ENCODE results near the gene LGALS3BP. TPM values are rescaled to one million over a fixed set of nuclear protein-coding genes. Genes with fewer than 3 reads are reported as not detected.

Gene LGALS3BP
- total RNA-seq, 1 donor from 2014 or later = 365 TPM

DNA sequence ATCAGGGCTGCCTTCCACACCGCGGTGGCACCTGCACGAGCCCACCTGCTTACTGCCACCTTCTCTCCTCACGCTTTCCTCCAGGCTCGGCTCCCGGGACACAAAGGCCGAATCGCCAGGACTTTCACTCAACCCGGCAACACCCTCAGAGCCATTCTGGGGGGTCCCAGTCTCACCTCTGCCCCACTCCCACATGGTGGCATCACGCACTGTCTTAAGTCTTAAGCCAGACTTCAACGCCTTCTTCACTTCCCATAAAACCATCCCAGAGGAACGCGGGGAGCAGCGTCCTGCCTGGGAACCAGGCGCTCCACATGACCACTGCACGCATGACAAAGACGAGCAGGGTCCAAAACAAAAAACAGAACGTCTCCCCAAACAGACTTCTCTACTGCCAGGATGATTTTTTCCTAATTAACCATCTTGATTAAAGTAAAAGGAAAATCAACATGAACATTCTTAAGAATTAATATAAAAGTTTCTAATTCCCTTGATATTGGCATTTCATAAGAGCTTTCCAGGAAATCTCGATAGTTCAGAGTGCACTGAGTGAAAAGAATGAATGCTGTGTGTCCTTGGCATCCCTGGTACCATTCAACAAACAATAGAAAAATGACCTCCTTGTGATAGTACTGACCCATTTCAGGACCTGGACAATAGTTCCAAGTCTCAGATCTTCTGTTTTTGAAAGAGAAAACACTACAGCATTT is 27.2 kb upstream of the LGALS3BP start:
- Histone ChIP-seq H3K9me3 (no peaks in the 10 kb centered on the region), H3K27ac (no peak overlapping the region), H3K27me3 (no peaks in the 10 kb centered on the region), H3K4me3 (no peak overlapping the region), H3K4me1 (peaks cover 0 to 25% of the 10 kb centered on the region in 2 donors), H3K36me3 (peaks cover 0 to 5% of the 10 kb centered on the region in 2 donors)
- intact Hi-C loops (cut with DNase I) = no loop called here
- TF ChIP-seq, protein P1, sequence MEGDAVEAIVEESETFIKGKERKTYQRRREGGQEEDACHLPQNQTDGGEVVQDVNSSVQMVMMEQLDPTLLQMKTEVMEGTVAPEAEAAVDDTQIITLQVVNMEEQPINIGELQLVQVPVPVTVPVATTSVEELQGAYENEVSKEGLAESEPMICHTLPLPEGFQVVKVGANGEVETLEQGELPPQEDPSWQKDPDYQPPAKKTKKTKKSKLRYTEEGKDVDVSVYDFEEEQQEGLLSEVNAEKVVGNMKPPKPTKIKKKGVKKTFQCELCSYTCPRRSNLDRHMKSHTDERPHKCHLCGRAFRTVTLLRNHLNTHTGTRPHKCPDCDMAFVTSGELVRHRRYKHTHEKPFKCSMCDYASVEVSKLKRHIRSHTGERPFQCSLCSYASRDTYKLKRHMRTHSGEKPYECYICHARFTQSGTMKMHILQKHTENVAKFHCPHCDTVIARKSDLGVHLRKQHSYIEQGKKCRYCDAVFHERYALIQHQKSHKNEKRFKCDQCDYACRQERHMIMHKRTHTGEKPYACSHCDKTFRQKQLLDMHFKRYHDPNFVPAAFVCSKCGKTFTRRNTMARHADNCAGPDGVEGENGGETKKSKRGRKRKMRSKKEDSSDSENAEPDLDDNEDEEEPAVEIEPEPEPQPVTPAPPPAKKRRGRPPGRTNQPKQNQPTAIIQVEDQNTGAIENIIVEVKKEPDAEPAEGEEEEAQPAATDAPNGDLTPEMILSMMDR (IDR thresholded peaks at IDR 0.05) = no peak
- peak in 1 of 2 donors; percentile 60 for DNase-seq (ENCODE audit: low spot score in 2 of 2)

DNA sequence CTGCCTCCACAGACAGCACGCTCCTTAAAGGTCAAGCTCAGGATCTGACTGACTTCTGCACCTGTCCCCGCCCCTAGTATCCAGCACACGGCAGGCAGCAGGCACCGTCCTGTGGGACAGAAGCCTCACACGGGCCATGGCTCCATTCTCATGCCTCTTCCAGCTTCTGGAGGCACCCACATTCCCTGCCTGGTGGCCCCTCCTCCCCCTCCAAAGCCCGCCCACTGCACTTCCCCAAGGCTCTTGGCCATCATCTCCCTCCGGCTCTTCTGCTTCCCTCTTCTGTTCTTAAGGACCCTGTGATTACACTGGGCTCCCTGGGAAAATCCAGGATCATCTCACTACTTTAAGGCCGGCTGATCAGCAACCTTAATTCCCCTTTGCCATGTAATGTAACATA is 26.3 kb upstream of the LGALS3BP start:
- H3K27ac ChIP-seq = no peak overlapping the region
- peak in 1 of 2 donors; percentile 61 for DNase-seq (ENCODE audit: low spot score in 2 of 2)
- TF ChIP-seq, protein P1 (IDR thresholded peaks at IDR 0.05) = no peak

DNA sequence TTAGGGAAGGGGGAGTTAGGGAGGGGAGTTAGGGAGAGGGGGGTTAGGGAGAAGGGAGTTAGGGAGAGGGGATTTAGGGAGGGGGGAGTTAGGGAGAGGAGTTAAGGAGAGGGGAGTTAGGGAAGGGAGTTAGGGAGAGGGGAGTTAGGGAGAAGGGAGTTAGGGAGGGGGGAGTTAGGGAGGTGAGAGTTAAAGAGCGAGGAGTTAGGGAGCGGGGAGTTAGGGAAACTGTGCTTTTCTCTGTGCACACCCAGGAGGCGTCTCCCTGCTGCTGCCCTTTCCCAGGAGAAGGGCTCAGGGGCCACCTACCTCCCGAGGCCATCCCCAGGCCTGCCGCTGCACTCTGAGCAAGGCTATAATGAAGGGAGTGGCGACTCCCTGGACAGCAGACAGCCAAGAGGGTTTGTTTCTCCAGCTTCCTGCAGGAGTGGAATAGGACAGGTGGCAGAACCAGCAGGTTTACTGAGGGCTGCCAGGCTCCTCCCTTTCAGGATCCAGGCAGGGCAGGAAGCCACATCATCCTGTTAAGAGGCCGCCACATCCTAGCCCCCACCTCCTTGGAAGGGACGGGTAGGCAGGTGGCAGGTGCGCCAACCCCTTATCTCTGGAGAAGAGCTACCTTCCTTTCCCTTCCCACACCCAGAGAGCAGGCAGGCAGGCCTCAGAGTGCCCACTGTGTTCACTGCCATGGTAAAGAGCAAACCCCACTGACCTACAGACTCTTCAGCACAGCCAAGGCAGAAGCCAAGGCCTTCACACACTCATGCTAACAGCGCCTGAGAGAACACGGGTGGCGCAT is 25.5 kb upstream of the LGALS3BP start:
- no peaks in the 10 kb centered on the region for H3K9me3 ChIP-seq
- peaks cover 0 to 24% of the 10 kb centered on the region in 2 donors for H3K4me1 ChIP-seq
- no peak overlapping the region for H3K27ac ChIP-seq
- H3K27me3 ChIP-seq = no peaks in the 10 kb centered on the region
- no peak overlapping the region for H3K4me3 ChIP-seq
- intact Hi-C loops (cut with DNase I) = no loop called here
- DNase-seq (ENCODE audit: low spot score in 2 of 2) = peak in 1 of 2 donors; percentile 60
- H3K36me3 ChIP-seq = peaks cover 0 to 5% of the 10 kb centered on the region in 2 donors
- TF ChIP-seq, protein P1 (IDR thresholded peaks at IDR 0.05) = no peak

More for the DNA sequence above, 26.3 kb upstream of the LGALS3BP start:
- Histone ChIP-seq H3K27me3 (no peaks in the 10 kb centered on the region), H3K4me3 (no peak overlapping the region), H3K36me3 (peaks cover 0 to 5% of the 10 kb centered on the region in 2 donors), H3K4me1 (peaks cover 0 to 25% of the 10 kb centered on the region in 2 donors), H3K9me3 (no peaks in the 10 kb centered on the region)
- intact Hi-C loops (cut with DNase I) = no loop called here

DNA sequence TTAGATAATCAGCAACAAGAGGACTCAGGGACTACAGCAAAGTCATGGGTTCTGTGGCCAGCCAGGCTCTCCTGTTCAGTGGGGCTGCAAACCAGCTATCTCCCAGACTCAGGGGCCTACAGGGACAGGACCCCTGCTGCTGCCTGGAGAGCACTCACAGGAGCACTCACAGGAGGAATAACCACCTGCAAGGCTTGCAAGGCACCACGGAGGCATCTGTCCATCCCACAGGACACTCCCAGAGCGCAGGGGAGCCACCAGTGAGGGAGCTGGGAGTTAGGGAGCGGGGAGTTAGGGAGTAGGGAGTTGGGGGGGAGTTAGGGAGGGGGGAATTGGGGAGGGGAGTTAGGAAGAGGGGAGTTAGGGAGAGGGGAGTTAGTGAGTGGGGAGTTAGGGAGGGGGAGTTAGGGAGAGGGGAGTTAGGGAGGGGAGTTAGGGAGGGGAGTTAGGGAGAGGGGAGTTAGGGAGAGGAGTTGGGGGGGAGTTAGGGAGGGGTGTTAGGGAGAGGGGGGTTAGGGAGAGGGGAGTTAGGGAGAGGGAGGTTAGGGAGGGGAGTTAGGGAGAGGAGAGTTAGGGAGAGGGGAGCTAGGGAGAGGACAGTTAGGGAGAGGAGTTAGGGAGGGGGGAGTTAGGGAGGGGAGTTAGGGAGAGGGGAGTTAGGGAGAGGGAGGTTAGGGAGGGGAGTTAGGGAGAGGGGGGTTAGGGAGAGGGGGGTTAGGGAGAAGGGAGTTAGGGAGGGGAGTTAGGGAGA is 24.1 kb upstream of the LGALS3BP start:
- Histone ChIP-seq H3K4me1 (peaks cover 0 to 27% of the 10 kb centered on the region in 2 donors), H3K27ac (no peak overlapping the region), H3K27me3 (no peaks in the 10 kb centered on the region), H3K36me3 (peaks cover 0 to 5% of the 10 kb centered on the region in 2 donors), H3K4me3 (no peak overlapping the region), H3K9me3 (no peaks in the 10 kb centered on the region)
- TF ChIP-seq, protein P1 (IDR thresholded peaks at IDR 0.05) = no peak
- peak in 1 of 2 donors; percentile 50 for DNase-seq (ENCODE audit: low spot score in 2 of 2)
- intact Hi-C loops (cut with DNase I) = no loop called here

DNA sequence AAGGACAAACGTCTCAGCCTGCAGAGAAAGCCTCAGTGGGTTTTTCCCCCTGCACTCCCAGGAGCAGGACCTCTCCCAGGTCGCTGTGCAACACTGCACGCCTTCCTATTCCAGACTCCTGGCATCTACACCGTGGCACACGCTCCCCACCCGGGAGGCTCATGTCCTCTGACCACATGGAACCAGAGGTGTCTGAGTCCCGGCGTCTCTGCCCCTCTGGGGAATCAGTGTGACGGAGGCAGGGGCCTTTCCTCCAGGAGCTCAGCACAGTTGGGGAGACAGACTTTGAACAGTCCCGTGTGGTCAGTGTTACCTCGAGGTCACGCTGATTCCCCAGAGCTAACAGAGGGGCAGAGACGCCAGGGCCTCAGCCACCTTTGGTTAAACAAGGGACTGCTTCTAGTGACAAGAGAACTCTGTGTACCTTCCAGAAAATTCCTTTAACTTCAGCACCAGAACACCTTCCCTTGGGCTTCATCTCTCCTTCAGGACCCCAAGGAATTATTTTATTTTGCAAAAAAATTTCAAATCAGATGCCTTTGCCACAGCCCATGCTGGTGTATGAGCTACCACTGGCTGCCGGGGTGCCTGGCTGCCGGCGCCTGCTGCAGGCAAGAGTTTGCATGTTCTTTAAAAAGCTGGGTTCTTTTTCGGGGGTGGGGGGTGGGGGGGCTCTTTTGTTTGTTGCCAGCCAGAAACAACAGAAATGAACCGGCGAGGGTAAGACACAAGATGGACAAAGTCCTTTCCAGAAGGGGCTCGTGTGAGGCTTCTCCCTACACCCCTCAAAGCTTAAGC is 23.3 kb upstream of the LGALS3BP start:
- no peak overlapping the region for H3K27ac ChIP-seq
- no peaks in the 10 kb centered on the region for H3K9me3 ChIP-seq
- H3K27me3 ChIP-seq = no peaks in the 10 kb centered on the region
- intact Hi-C loops (cut with DNase I) = no loop called here
- H3K4me1 ChIP-seq = peaks cover 0 to 23% of the 10 kb centered on the region in 2 donors
- H3K4me3 ChIP-seq = no peak overlapping the region
- peaks cover 0 to 5% of the 10 kb centered on the region in 2 donors for H3K36me3 ChIP-seq
- DNase-seq (ENCODE audit: low spot score in 2 of 2) = peak in 1 of 2 donors; percentile 56
- TF ChIP-seq, protein P1 (IDR thresholded peaks at IDR 0.05) = no peak

All from ascending aorta (tissue), 2 donors.